Left lung (tissue), 10 donors: ENCODE measurements around the gene SIMC1. TPM values are rescaled to one million over a fixed set of nuclear protein-coding genes. Genes with fewer than 3 reads are reported as not detected.

Source experiments
- ATAC-seq: fragments of 200-7000 bp; cut with Tn5 transposase; one replicate; pipeline ENCODE4 v1.9.1; 2020; ENCODE audit warnings: moderate library complexity
- DNase-seq, 4 donors: peaks; one replicate each; pipeline ENCODE4 v3.0.0-alpha.2; 2013 to 2020
- H3K27ac ChIP-seq, 2 donors: fragments of 200-600 bp; sonication (generic) in 1 of 2; one replicate each; pipeline versions ENCODE4 v1.5.0 to v1.8.0; 2020 to 2021
- H3K27me3 ChIP-seq, 2 donors: fragments of 200-600 bp; sonication (generic) in 1 of 2; one replicate each; pipeline versions ENCODE4 v1.5.0 to v1.8.0; 2020 to 2021
- H3K36me3 ChIP-seq, 2 donors: fragments of 200-600 bp; sonication (generic) in 1 of 2; one replicate each; pipeline versions ENCODE4 v1.5.0 to v1.8.0; 2020 to 2021
- H3K4me1 ChIP-seq, 2 donors: fragments of 200-600 bp; one replicate each; pipeline ENCODE4 v1.8.0; 2021
- H3K4me3 ChIP-seq, 2 donors: fragments of 200-600 bp; sonication (generic) in 1 of 2; one replicate each; pipeline versions ENCODE4 v1.5.0 to v1.8.0; 2020 to 2021; ENCODE audit warnings: mild to moderate bottlenecking in 1 of 2
- H3K9me3 ChIP-seq, 2 donors: fragments of 200-600 bp; sonication (generic) in 1 of 2; one replicate each; pipeline versions ENCODE4 v1.5.0 to v1.8.0; 2020 to 2021
- intact Hi-C, 2 donors: fragments of 100-400 bp; cut with DNase I; formaldehyde crosslinking; loops; one replicate each; pipeline versions ENCODE4 v1.11.2 to v1.14.2; 2022
- polyA plus RNA-seq, 6 donors: library from polyadenylated mRNA; unstranded; fragments of 120-200 nt; gene quantifications; one replicate each; pipeline ENCODE4 v1.2.1, GENCODE V29; 2013; ENCODE audit not compliant: insufficient read length in 6 of 6
- total RNA-seq, 2 donors: library from RNA; stranded (reverse); fragmentation: NEBNext Ultra II Directional; extraction: Animal tissue kit (Norgen Biotek cat#: 25700); gene quantifications; one replicate each; pipeline ENCODE4 v1.2.1, GENCODE V29; 2021
- TF ChIP-seq, protein P1 (sequence below), 2 donors: fragments of 200-600 bp; sonication (generic) in 1 of 2; IDR thresholded peaks; one replicate each; pipeline versions ENCODE4 v1.5.0 to v1.8.0; 2021; ENCODE audit warnings: antibody characterized with exemption in 2 of 2
- donor health status: DM: no; HTN: yes; CAD: no.
- donor health status: DM: no; HTN: no; CAD: no.

SIMC1 gene
- total and polyA plus RNA-seq, 8 donors = 13.4 to 31.3 (median 26.0) TPM

- ATAC-seq = no peak
- intact Hi-C loops = no loop called here
Measured at GRCh38 chr5:176334031-176334770, 96.0 kb downstream of the SIMC1 start.

DNA sequence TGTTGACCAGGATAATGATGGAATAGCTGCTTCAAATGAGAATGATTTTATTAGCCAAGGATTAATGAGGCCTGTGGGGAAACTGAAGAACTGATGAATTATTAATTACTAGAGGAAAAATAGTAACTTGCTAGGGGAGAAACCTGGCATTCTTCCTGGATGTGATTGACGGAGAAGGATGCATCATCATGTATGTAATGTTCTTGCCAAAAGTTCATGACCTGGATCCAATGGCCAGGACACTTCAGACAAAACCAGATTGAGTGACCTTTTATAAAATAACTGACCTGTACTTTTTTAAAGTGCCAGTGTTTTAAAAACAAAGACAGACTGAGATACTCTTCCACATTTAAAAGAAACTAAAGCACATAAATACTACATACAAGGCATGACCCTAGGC is 99.7 kb downstream of the SIMC1 start:
- Histone ChIP-seq H3K9me3 (peaks cover 0 to 5% of the 10 kb centered on the region in 2 donors), H3K4me1 (no peaks in the 10 kb centered on the region), H3K27me3 (no peaks in the 10 kb centered on the region), H3K4me3 (no peak overlapping the region), H3K27ac (no peak overlapping the region), H3K36me3 (peaks cover 0 to 29% of the 10 kb centered on the region in 2 donors)
- DNase-seq (no peak), ATAC-seq (no peak)
- intact Hi-C loops = no loop called here
- TF ChIP-seq, protein P1, sequence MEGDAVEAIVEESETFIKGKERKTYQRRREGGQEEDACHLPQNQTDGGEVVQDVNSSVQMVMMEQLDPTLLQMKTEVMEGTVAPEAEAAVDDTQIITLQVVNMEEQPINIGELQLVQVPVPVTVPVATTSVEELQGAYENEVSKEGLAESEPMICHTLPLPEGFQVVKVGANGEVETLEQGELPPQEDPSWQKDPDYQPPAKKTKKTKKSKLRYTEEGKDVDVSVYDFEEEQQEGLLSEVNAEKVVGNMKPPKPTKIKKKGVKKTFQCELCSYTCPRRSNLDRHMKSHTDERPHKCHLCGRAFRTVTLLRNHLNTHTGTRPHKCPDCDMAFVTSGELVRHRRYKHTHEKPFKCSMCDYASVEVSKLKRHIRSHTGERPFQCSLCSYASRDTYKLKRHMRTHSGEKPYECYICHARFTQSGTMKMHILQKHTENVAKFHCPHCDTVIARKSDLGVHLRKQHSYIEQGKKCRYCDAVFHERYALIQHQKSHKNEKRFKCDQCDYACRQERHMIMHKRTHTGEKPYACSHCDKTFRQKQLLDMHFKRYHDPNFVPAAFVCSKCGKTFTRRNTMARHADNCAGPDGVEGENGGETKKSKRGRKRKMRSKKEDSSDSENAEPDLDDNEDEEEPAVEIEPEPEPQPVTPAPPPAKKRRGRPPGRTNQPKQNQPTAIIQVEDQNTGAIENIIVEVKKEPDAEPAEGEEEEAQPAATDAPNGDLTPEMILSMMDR (IDR thresholded peaks at IDR 0.05) = no peak

More at GRCh38 chr5:176334031-176334770, 96.0 kb downstream of the SIMC1 start:
- DNase-seq = no peak
- Histone ChIP-seq H3K27ac (no peak overlapping the region), H3K9me3 (peaks cover 0 to 5% of the 10 kb centered on the region in 2 donors), H3K27me3 (no peaks in the 10 kb centered on the region), H3K36me3 (peaks cover 0 to 29% of the 10 kb centered on the region in 2 donors), H3K4me1 (no peaks in the 10 kb centered on the region), H3K4me3 (no peak overlapping the region)
- TF ChIP-seq, protein P1 (IDR thresholded peaks at IDR 0.05) = no peak

GRCh38 chr5:176339304-176339703 is 101.1 kb downstream of the SIMC1 start:
- Histone ChIP-seq H3K36me3 (peaks cover 0 to 29% of the 10 kb centered on the region in 2 donors), H3K27ac (no peak overlapping the region), H3K9me3 (no peaks in the 10 kb centered on the region), H3K27me3 (no peaks in the 10 kb centered on the region), H3K4me3 (no peak overlapping the region), H3K4me1 (no peaks in the 10 kb centered on the region)
- no peak for ATAC-seq
- no peak for DNase-seq
- TF ChIP-seq, protein P1 (IDR thresholded peaks at IDR 0.05) = no peak
- intact Hi-C loops = no loop called here

- Histone ChIP-seq H3K27ac (no peak overlapping the region), H3K4me3 (no peak overlapping the region), H3K27me3 (no peaks in the 10 kb centered on the region), H3K9me3 (no peaks in the 10 kb centered on the region), H3K36me3 (peaks cover 0 to 40% of the 10 kb centered on the region in 2 donors), H3K4me1 (no peaks in the 10 kb centered on the region)
- intact Hi-C loops = no loop called here
- DNase-seq (no peak), ATAC-seq (no peak)
- TF ChIP-seq, protein P1 (IDR thresholded peaks at IDR 0.05) = no peak
Measured at GRCh38 chr5:176341325-176342157, 103.3 kb downstream of the SIMC1 start.

- intact Hi-C loops = no loop called here
- peaks cover 0 to 40% of the 10 kb centered on the region in 2 donors for H3K36me3 ChIP-seq
Measured at GRCh38 chr5:176342158-176342483, 103.9 kb downstream of the SIMC1 start.

More at GRCh38 chr5:176342158-176342483, 103.9 kb downstream of the SIMC1 start:
- ATAC-seq (no peak), DNase-seq (no peak)
- TF ChIP-seq, protein P1 (IDR thresholded peaks at IDR 0.05) = no peak
- H3K27ac ChIP-seq = no peak overlapping the region
- no peaks in the 10 kb centered on the region for H3K27me3 ChIP-seq
- H3K4me3 ChIP-seq = no peak overlapping the region
- no peaks in the 10 kb centered on the region for H3K4me1 ChIP-seq
- no peaks in the 10 kb centered on the region for H3K9me3 ChIP-seq
